ENCODE data around the gene GIMAP6. TPM values are rescaled to one million over a fixed set of nuclear protein-coding genes. Genes with fewer than 3 reads are reported as not detected.
"Not testable (repeated sequence)": the region's sequence is repeated elsewhere in the genome, so short reads cannot be mapped to it uniquely, and the experiment has no call there.

GIMAP6 gene
- total RNA-seq, 1 experiment from 2014 or later, result 0.48 TPM

DNA sequence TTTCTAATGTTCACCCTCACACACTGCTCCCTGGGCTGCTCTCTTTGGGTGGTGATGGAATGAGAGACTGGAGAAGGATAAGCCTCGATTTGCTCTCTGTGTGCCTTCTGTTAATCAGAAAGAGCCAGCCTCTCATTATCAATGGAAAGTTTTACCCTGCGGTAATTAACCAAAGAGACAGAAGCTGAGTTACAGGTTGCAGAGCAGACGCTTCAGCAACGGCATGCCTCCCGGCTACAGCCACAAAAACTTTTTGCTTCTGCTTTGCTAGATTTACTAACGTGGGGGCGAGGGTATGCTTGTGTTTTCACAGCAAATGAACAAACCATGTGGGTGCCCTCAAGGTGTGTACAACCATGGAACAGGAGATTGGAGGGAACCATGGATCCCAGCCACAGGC, 47.0 kb downstream of the GIMAP6 start:
- DNase-seq (ENCODE audit: low read depth), result no peak

GRCh38 chr7:150580638-150581394, 51.4 kb downstream of the GIMAP6 start:
- DNase-seq (ENCODE audit: low read depth), result no peak

- not testable (repeated sequence) for DNase-seq (ENCODE audit: low read depth)
Observed at GRCh38 chr7:150579979-150580637, 52.1 kb downstream of the GIMAP6 start.

Other genes starting within 250 kb of the GIMAP6 start
- 0.12 TPM in 1 of 2 replicates, not detected in the other for gene GIMAP8, start 181.8 kb downstream of the GIMAP6 start, total RNA-seq (2014; rRNA removed; shearing (Covaris generic))
- not detected in 2 replicates for gene GIMAP7, start 117.5 kb downstream of the GIMAP6 start, total RNA-seq (2014; rRNA removed; shearing (Covaris generic))
- not detected in 2 replicates for gene GIMAP4, start 65.0 kb downstream of the GIMAP6 start, total RNA-seq (2014; rRNA removed; shearing (Covaris generic))
- gene GIMAP2, start 53.3 kb upstream of the GIMAP6 start, total RNA-seq (2014; rRNA removed; shearing (Covaris generic)), result 9.1 and 11.5 TPM in 2 replicates
- gene GIMAP1, start 84.2 kb upstream of the GIMAP6 start, total RNA-seq (2014; rRNA removed; shearing (Covaris generic)), result not detected in 2 replicates
- gene GIMAP5, start 105.0 kb upstream of the GIMAP6 start, total RNA-seq (2014; rRNA removed; shearing (Covaris generic)), result 0.49 TPM in 1 of 2 replicates, not detected in the other
- not detected in 2 replicates for gene TMEM176B, start 168.0 kb upstream of the GIMAP6 start, total RNA-seq (2014; rRNA removed; shearing (Covaris generic))
- gene TMEM176A, start 168.4 kb upstream of the GIMAP6 start, total RNA-seq (2014; rRNA removed; shearing (Covaris generic)), result not detected in 2 replicates
- not detected in 2 replicates for gene AOC1, start 220.1 kb upstream of the GIMAP6 start, total RNA-seq (2014; rRNA removed; shearing (Covaris generic))